GM13976 (cell line): ENCODE results near the gene INPP5J.
A peak's percentile ranks its signal among the peaks of the same experiment; 100 is the strongest.

Source experiments
- DNase-seq: peaks from one replicate; pipeline ENCODE4 v3.0.0; 2012; ENCODE audit warnings: low spot score
- in situ Hi-C: fragments of 300-500 bp; cut with MboI; formaldehyde crosslinking; loops from one replicate; pipeline ENCODE4 v1.12.0; 2022; ENCODE audit warnings: low sequenced_read_pairs, mixed read lengths, inconsistent platforms; ENCODE audit not compliant: unreplicated experiment
- TF ChIP-seq, protein P1 (sequence below): IDR thresholded peaks from 2 replicates; pipeline ENCODE4 v1.5.1; 2012; ENCODE audit warnings: borderline replicate concordance, mild to moderate bottlenecking; ENCODE audit not compliant: insufficient read depth; ENCODE audit errors: extremely low read depth, missing control alignments, control extremely low read depth

INPP5J gene

DNA sequence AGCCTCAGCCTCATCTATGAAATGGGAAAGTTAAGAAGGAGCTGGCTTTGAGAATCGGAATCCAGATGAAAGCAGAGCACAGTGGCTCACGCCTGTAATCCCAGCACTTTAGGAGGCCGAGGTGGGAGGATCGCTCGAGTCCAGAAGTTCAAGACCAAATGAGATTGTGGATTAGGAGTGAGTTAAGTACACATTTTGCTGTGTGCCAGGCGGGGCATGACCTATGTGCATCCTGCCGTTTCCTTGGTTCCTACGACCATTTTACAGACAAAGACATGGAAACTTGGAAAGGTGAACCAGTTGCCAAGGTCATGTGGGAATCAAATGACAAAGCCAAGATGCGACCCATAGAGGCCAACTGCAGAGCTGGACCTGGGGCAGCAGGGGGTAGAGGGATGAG is 13.4 kb downstream of the INPP5J start:
- TF ChIP-seq, protein P1, sequence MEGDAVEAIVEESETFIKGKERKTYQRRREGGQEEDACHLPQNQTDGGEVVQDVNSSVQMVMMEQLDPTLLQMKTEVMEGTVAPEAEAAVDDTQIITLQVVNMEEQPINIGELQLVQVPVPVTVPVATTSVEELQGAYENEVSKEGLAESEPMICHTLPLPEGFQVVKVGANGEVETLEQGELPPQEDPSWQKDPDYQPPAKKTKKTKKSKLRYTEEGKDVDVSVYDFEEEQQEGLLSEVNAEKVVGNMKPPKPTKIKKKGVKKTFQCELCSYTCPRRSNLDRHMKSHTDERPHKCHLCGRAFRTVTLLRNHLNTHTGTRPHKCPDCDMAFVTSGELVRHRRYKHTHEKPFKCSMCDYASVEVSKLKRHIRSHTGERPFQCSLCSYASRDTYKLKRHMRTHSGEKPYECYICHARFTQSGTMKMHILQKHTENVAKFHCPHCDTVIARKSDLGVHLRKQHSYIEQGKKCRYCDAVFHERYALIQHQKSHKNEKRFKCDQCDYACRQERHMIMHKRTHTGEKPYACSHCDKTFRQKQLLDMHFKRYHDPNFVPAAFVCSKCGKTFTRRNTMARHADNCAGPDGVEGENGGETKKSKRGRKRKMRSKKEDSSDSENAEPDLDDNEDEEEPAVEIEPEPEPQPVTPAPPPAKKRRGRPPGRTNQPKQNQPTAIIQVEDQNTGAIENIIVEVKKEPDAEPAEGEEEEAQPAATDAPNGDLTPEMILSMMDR = no peak
- peak; percentile 16 for DNase-seq
- in situ Hi-C loops = no loop called here

DNA sequence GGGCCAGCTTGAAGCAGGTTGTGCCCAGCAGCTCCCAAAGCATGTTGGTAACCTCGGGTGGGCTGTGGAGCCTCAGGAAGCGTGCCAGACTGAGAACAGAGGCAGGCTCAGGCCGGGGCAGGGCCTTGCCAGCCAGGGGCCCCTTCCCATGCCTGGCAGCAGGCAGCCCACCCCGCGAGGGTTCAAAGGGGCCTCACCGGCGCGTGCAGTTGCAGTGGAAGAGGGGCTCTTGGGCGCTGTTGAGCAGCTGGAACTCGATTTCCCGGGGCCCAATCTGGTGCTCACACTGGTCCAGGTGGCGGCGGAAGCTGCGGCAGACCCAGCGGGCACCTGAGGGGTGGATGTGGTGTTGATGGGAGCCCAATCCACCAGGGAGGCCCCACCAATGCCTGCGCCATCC is 13.9 kb downstream of the INPP5J start:
- TF ChIP-seq, protein P1 = no peak
- in situ Hi-C loops = no loop called here
- peak; percentile 15 for DNase-seq

DNA sequence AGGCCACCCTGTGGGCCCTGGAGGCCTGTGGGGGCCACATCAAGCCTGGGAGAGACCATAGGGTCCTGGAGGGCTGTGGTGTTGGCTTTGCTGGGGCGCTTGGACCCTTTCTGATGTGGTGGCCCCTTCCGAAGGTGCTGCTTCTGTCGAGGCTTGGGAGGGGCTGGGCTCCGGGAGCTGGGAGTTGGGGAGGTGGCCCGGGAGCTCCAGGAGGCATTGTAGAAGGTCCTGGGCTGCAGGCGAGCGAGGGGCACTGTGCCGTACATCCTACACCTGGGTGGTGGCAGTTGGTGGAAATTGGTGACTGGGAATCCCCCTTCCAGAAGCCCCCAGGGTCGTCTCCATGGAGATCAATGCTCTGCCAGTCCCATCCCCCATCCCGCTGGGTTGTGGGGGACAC is 15.0 kb downstream of the INPP5J start:
- TF ChIP-seq, protein P1 = no peak
- in situ Hi-C loops = no loop called here
- peak; percentile 21 for DNase-seq

DNA sequence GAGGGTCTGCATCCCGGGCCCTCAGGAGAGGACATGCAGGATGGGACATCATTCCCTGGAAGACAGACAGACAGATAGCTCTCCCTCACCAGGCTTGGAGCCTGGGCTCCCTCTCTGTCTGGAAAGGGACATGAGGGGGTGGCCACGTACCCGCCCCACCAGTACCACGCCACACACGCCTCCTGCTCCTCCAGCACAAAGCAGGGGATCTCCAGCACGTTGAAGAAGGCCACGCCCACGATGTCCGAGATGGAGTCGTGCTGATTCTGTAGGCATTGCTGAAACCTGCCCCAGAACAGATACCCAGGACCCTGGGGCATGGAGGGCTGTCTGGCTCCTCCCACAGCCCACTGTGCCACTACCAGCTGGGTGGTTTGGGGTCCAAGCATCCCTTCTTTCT is 15.4 kb downstream of the INPP5J start:
- DNase-seq = peak; percentile 23
- in situ Hi-C loops = no loop called here
- TF ChIP-seq, protein P1 = no peak

DNA sequence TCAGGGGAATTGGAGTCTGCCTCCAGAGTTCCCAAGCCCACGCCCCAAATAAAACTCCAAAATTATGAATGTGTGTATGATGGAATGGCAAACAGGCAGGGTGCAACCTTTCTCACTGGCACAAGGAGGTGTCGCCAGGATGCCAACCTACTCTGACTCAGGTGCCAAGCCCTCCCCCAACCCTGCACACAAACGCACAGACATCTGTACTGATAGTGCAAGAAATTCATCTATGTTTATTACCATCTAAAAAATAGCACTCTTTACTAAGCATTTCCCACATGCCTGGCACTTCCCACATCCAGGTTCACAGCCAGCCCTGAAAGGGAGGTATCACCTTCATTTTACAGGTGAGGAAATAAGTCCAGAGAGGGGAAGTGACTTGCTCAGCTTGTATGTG is 16.3 kb downstream of the INPP5J start:
- TF ChIP-seq, protein P1 = no peak
- no peak for DNase-seq
- in situ Hi-C loops = no loop called here

DNA sequence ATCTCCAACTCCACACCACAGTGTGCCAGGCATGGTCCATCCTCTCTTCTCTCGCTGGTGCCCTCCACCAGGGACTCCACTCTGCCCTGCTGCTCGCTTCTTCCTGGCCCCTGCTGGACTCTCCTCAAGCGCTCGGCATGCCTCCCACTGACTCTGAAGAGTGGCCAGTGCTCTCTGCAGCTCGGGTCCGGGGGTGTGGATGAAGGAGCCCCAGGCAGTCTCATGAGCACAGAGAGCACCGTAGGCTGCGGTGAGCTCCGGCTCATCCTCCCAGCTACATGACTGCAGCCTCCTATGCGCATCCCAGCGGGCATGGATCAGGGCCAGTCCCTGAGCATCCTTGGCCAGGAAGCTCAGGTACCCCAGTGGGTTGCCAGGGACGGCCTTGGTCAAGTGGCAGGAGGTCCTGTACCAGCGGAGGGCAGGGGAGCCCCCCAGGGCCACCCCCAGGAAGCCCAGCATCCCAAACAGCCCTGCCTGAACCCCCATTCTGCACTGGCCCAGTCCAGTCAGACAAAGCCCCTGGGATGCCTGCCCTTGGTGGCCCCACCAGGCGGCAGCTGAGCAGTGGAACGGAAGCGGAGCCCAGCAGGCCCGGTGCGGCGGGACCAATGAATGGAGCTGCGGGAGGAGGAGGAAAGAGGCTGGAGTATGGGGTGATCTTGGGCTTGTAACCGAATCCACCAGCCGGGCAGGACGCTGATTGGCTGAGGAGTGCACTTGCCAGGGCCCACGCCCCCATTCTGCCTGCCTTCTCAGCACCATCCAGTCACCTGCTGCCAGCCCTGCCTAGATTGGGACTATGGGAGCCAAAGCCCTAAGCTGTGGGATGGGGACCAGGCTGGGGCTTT is 17.3 kb downstream of the INPP5J start, which contains the start of gene PLA2G3:
TSS of gene PLA2G3 (minus strand) at position 643 of the 851 bp plus-strand sequence. CDS start at position 489, 154 bp downstream.
- in situ Hi-C loops = no loop called here
- peak; percentile 26 for DNase-seq
- TF ChIP-seq, protein P1 = no peak
